Right lobe of liver (tissue), 4 donors: ENCODE results near the gene CDCP2.

Experiments
- POLR2A ChIP-seq: fragments of 450-650 bp; IDR thresholded peaks from one replicate; pipeline ENCODE4 v1.6.1; 2017; ENCODE audit warnings: antibody characterized with exemption, mild to moderate bottlenecking
- TF ChIP-seq, protein P1 (sequence below), 4 donors: fragments of 200-600 bp in 3 of 4; fragments of 450-650 bp in 1 of 4; IDR thresholded peaks; one replicate each; pipeline versions ENCODE4 v1.5.1 to v1.8.0; 2016 to 2022; ENCODE audit warnings: antibody characterized with exemption in 4 of 4, mild to moderate bottlenecking in 2 of 4
- donor health status: DM: no; HTN: no; CAD: no.
- donor health status: DM: no; HTN: no; CAD: no.
- donor health status: DM: no; HTN: yes; CAD: no.

GRCh38 chr1:54180701-54181360, 28.0 kb upstream of the CDCP2 start:
- TF ChIP-seq, protein P1, sequence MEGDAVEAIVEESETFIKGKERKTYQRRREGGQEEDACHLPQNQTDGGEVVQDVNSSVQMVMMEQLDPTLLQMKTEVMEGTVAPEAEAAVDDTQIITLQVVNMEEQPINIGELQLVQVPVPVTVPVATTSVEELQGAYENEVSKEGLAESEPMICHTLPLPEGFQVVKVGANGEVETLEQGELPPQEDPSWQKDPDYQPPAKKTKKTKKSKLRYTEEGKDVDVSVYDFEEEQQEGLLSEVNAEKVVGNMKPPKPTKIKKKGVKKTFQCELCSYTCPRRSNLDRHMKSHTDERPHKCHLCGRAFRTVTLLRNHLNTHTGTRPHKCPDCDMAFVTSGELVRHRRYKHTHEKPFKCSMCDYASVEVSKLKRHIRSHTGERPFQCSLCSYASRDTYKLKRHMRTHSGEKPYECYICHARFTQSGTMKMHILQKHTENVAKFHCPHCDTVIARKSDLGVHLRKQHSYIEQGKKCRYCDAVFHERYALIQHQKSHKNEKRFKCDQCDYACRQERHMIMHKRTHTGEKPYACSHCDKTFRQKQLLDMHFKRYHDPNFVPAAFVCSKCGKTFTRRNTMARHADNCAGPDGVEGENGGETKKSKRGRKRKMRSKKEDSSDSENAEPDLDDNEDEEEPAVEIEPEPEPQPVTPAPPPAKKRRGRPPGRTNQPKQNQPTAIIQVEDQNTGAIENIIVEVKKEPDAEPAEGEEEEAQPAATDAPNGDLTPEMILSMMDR (IDR thresholded peaks at IDR 0.05): no peak
- no peak for TF ChIP-seq POLR2A
